HepG2 (cell line): ENCODE data around the gene GRK5. TPM values are rescaled to one million over a fixed set of nuclear protein-coding genes. Genes with fewer than 3 reads are reported as not detected.

Experiments
- CCAR2 ChIP-seq: fragments of 200-400 bp; formaldehyde crosslinking; optimal IDR thresholded peaks from 2 replicates; pipeline ENCODE3; 2018; ENCODE audit warnings: low read depth, mild to moderate bottlenecking, low read length, moderate library complexity
- CENPX ChIP-seq: sonication (generic); formaldehyde crosslinking; IDR thresholded peaks from 2 replicates; pipeline ENCODE4 v1.9.0; 2021; ENCODE audit warnings: mild to moderate bottlenecking, missing genetic modification reagents, moderate library complexity
- CTCF ChIP-seq: sonication (generic); formaldehyde crosslinking; IDR thresholded peaks from 2 replicates; pipeline ENCODE4 v1.5.0; 2020; ENCODE audit warnings: mild to moderate bottlenecking, missing genetic modification reagents, moderate library complexity
- LBX2 ChIP-seq: sonication (generic); formaldehyde crosslinking; IDR thresholded peaks from 2 replicates; pipeline ENCODE4 v1.5.0; 2020; ENCODE audit warnings: missing genetic modification reagents, mild to moderate bottlenecking, borderline replicate concordance
- RBM39 ChIP-seq: fragments of 200-400 bp; formaldehyde crosslinking; IDR thresholded peaks from one replicate; pipeline ENCODE4 v1.6.1; 2018; ENCODE audit warnings: antibody characterized with exemption, mild to moderate bottlenecking, low read depth, low read length; ENCODE audit not compliant: poor library complexity, severe bottlenecking
- SKI ChIP-seq: fragments of 450-650 bp; IDR thresholded peaks from one replicate; pipeline ENCODE4 v1.6.1; 2018; ENCODE audit warnings: mild to moderate bottlenecking; ENCODE audit not compliant: partially characterized antibody
- TBP ChIP-seq: sonication (generic); formaldehyde crosslinking; IDR thresholded peaks from 2 replicates; pipeline ENCODE4 v1.5.0; 2020; ENCODE audit warnings: missing genetic modification reagents
- XRCC5 ChIP-seq: fragments of 200-400 bp; formaldehyde crosslinking; optimal IDR thresholded peaks from 2 replicates; pipeline ENCODE3; 2017; ENCODE audit warnings: mild to moderate bottlenecking, low read length
- ZBTB38 ChIP-seq: sonication (generic); formaldehyde crosslinking; IDR thresholded peaks from 2 replicates; pipeline ENCODE4 v1.5.1; 2020; ENCODE audit warnings: mild to moderate bottlenecking, missing genetic modification reagents
- ZHX2 ChIP-seq, 2 experiments: sonication (generic) in 1 of 2; formaldehyde crosslinking in 1 of 2; IDR thresholded peaks; 2 replicates each; pipeline versions ENCODE4 v1.6.1 to v1.9.0; 2014 to 2022; ENCODE audit warnings: antibody characterized with exemption in 1 of 2, borderline replicate concordance in 1 of 2, inconsistent platforms in 1 of 2, low read depth in 1 of 2, missing genetic modification reagents in 1 of 2
- ZNF280D ChIP-seq: sonication (generic); formaldehyde crosslinking; IDR thresholded peaks from 2 replicates; pipeline ENCODE4 v1.5.1; 2020; ENCODE audit warnings: mild to moderate bottlenecking, missing genetic modification reagents
- ZNF446 ChIP-seq: sonication (generic); formaldehyde crosslinking; IDR thresholded peaks from 2 replicates; pipeline ENCODE4 v1.5.0; 2020; ENCODE audit warnings: mild to moderate bottlenecking, missing genetic modification reagents
- ZNF75D ChIP-seq: sonication (generic); formaldehyde crosslinking; IDR thresholded peaks from 2 replicates; pipeline ENCODE4 v1.8.1; 2023; ENCODE audit warnings: missing genetic modification reagents, mild to moderate bottlenecking, borderline replicate concordance
- ZNF770 ChIP-seq: sonication (generic); formaldehyde crosslinking; IDR thresholded peaks from 2 replicates; pipeline ENCODE4 v1.5.0; 2020; ENCODE audit warnings: mild to moderate bottlenecking, missing genetic modification reagents
- polyA plus RNA-seq, 8 experiments: library from polyadenylated mRNA; depleted of rRNA in 3 of 8; stranded (reverse) in 7 of 8; unstranded in 1 of 8; fragments of >200 nt; fragmentation: Illumina TruSeq in 4 of 8; extraction: Trizol in 4 of 8; gene quantifications; 2 replicates each; pipeline versions ENCODE4 v1.2.1 to v1.2.3, GENCODE V29; 2011 to 2016; ENCODE audit warnings: low read depth in 4 of 8, missing spikeins in 1 of 8, mixed read lengths in 1 of 8; ENCODE audit not compliant: insufficient read depth in 1 of 8
- total RNA-seq, 5 experiments: library from RNA; depleted of rRNA; stranded (reverse); fragments of >200 nt; fragmentation: Illumina TruSeq; extraction: Trizol; gene quantifications; 2 replicates each; pipeline ENCODE4 v1.2.3, GENCODE V29; 2016; ENCODE audit warnings: low read depth in 1 of 5

The GRK5 gene
- total and polyA plus RNA-seq, 2 of the 13 experiments (the other 11 are each of a cell fraction or from before 2014, with no cell fraction given), result 10.4 to 12.6 TPM

GRCh38 chr10:119178372-119179119, 28.8 kb upstream of the GRK5 start, which contains the start of gene PRDX3 (continued):
- peak; percentile 71; the same call in 1 of the 2 replicates for TF ChIP-seq ZNF280D
- peak; percentile 82; the same call in 1 of the 2 replicates for TF ChIP-seq LBX2 (CRISPR knock-in tag)
- TF ChIP-seq ZNF770, result no peak
- TF ChIP-seq CENPX (CRISPR knock-in tag), result no peak
- no peak for TF ChIP-seq XRCC5
- peak; percentile 42 for TF ChIP-seq RBM39
- TF ChIP-seq SKI, result no peak
- TF ChIP-seq ZHX2 (IDR thresholded peaks at IDR 0.05; ENCODE audit: low read depth), result no peak
- TF ChIP-seq ZHX2 (CRISPR knock-in tag; IDR thresholded peaks at IDR 0.05; ENCODE audit: borderline replicate concordance), result no peak
- no peak for TF ChIP-seq ZNF75D (CRISPR knock-in tag)
- no peak for TF ChIP-seq CCAR2
- no peak for TF ChIP-seq ZNF446 (CRISPR knock-in tag)
- TF ChIP-seq TBP (CRISPR knock-in tag), result no peak
- peak; percentile 83 for TF ChIP-seq ZBTB38 (CRISPR knock-in tag)
- peak; percentile 44 for TF ChIP-seq CTCF
